Stromal cell of bone marrow (primary cell): Measurements from ENCODE around the gene DYNC1H1.
"Not testable (repeated sequence)": the region's sequence is repeated elsewhere in the genome, so short reads cannot be mapped to it uniquely, and the experiment has no call there.

Experiments
- DNase-seq: peaks from one replicate; pipeline ENCODE4 v3.0.0-alpha.2; 2012; ENCODE audit warnings: low read depth

The DYNC1H1 gene

GRCh38 chr14:102063808-102064429, 99.5 kb downstream of the DYNC1H1 start:
- DNase-seq: no peak

GRCh38 chr14:102064590-102064989, 100.2 kb downstream of the DYNC1H1 start:
- not testable (repeated sequence) for DNase-seq

- DNase-seq: no peak
Observed at GRCh38 chr14:102066041-102066451, 101.7 kb downstream of the DYNC1H1 start.

- DNase-seq: no peak
Observed at GRCh38 chr14:102071283-102071998, 107.1 kb downstream of the DYNC1H1 start.

GRCh38 chr14:102074415-102074964, 110.1 kb downstream of the DYNC1H1 start:
- DNase-seq: no peak

- DNase-seq: no peak
Observed at GRCh38 chr14:102075155-102075554, 110.8 kb downstream of the DYNC1H1 start.

GRCh38 chr14:102077382-102077709, 113.0 kb downstream of the DYNC1H1 start:
- DNase-seq: no peak

- DNase-seq: not testable (repeated sequence)
Observed at GRCh38 chr14:102078361-102078791, 114.0 kb downstream of the DYNC1H1 start.

- DNase-seq: no peak
Observed at GRCh38 chr14:102078831-102079699, 114.7 kb downstream of the DYNC1H1 start.

- no peak for DNase-seq
Observed at GRCh38 chr14:102079700-102079979, 115.3 kb downstream of the DYNC1H1 start.

- no peak for DNase-seq
Observed at GRCh38 chr14:102080183-102081080, 116.1 kb downstream of the DYNC1H1 start.

GRCh38 chr14:102081231-102082080, 117.1 kb downstream of the DYNC1H1 start:
- DNase-seq: no peak

GRCh38 chr14:102084522-102084921, 120.1 kb downstream of the DYNC1H1 start:
- not testable (repeated sequence) for DNase-seq

GRCh38 chr14:102084931-102085330, 120.6 kb downstream of the DYNC1H1 start:
- DNase-seq: no peak

- DNase-seq: no peak
Observed at GRCh38 chr14:102085488-102085887, 121.1 kb downstream of the DYNC1H1 start.

GRCh38 chr14:102085948-102086708, 121.8 kb downstream of the DYNC1H1 start:
- peak; percentile 40 for DNase-seq

- no peak for DNase-seq
Observed at GRCh38 chr14:102086709-102086971, 122.3 kb downstream of the DYNC1H1 start.

GRCh38 chr14:102086972-102087761, 122.8 kb downstream of the DYNC1H1 start, which contains the start of gene HSP90AA1:
Gene HSP90AA1 (minus strand): TSS chr14:102087044. CDS start chr14:102086378, 666 bp downstream.
- peak; percentile 80 for DNase-seq

GRCh38 chr14:102087762-102088011, 123.3 kb downstream of the DYNC1H1 start:
- DNase-seq: no peak
